ENCODE results near the gene OLFML2A.
A peak's percentile ranks its signal among the peaks of the same experiment; 100 is the strongest.

The OLFML2A gene

DNA sequence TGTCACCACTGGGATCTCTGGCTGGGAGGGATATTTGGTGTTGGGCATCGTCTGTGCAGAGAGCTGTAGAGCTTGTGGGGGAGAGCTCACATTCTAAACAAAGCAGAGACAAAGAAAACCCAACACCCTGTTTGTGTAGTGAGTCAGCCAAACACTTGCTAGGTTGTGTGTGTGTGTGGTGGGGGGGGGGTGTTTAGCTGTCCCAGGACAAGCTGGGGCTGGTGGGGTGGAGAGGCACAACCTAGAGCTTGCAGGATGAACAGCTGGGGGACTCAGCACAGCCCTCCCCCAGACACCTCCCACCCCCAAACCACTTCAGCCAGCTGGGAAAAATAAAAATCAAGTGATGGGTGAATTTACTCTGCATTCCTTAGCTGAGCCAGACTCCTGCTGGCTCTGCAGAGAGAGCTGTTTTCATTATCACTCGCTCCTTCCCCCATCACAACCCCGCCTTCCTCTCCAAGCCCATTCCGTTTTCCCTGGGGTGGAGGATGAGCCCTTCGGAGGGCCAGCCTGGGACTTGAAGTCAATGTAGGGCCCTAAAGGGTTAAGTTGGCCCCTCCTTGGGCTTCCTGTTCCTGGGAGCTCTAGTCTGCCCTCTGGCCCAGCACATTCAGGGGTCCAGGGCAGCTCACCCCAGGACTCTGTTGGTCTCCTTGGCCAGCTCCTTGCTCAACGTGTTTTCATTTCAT, 2.6 kb downstream of the OLFML2A start:
- DNase-seq, result no peak

DNA sequence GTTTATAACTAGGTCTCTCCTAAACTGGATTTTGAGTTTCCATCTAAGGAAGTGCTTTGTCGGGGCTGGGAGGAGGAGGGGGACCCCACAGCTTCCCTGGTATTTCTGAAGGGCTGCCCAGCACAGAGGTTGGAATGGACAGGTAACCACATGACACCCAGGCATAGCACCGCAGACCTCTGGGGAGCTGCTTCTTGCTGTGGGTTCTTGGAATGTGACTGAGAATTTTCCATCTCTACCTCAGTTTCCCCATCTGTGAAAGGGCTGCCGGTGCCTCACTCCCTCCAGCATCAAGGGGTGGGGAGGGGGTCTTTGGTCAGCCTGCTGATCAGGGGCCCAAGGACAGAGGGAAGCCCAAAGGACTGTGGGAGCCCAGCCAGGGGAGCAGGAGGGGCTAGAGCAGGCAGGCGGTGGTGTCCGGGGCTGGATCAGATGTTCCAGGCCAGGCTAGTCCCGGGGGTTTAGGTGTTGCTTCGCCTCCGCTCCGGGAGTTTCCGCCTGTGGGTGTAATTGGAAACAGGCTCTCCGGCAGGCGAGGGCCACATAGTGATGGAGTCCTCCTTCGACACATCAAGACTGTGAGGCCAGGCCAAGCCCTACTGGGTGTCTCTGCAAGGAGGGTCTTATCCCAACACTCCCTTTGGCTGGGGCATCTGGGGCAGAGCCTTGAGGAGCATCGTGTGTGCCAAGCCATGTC, 3.3 kb downstream of the OLFML2A start:
- DNase-seq, result no peak

DNA sequence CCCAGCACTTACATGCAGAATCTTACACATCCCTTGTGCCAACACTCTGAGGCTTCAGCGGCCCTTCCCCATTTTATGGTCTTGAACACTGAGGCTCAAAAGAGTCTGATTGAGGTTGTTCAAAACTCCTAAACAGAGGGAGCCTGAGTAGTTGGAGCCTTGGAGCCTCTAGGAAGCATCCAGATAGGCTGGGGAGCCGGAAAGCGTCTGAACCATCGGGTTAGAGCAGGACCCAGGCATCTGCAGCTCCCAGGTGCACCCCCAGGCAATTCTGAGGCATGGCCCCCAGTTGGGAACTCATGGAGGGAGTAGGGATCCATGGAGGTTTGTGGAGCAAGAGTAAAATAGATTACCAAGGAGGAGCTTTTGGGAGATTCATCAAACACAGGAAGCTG, 3.8 kb downstream of the OLFML2A start:
- no peak for DNase-seq

GRCh38 chr9:124781967-124782660, 5.2 kb downstream of the OLFML2A start:
- no peak for DNase-seq

DNA sequence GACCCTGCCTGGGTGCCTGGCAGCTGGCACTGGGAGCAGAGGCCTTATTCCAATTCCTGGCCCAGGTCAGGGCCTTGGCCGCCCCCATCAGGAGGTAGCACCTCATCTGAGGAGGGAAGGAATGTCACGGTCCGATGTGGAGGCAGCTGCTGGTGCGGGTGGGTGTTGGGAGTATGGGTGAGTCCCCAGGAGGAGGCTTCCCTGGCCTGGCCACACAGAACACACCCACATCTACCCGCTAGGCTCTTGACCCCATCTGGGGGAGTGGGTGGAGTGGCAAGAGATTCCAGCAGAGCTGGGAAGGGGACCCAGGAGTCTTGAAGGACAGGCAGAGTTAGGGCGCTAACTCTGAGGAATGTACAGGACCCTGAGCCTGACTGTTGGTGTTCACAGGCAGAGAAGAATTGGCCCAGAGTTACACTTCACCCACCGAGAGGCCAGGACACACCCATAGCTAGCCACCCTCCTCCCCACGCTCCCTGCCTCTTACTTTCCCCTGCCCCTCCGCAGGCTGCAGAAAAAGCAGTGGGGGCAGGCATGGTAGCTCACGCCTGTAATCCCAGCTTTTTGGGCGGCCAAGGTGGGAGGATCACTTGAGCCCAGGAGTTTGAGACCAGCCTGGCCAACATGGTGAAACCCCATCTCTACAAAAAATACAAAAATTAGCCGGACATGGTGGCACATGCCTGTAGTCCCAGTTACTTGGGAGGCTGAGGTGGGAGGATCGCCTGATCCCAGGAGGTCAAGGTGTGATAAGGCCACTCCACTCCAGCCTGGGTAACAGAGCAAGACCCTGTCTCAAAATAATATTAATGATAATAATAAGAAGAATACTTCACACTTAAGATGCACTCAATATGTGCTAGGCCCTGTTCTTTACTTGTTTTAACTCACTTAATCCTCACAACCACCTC, 6.0 kb downstream of the OLFML2A start:
- DNase-seq, result no peak

DNA sequence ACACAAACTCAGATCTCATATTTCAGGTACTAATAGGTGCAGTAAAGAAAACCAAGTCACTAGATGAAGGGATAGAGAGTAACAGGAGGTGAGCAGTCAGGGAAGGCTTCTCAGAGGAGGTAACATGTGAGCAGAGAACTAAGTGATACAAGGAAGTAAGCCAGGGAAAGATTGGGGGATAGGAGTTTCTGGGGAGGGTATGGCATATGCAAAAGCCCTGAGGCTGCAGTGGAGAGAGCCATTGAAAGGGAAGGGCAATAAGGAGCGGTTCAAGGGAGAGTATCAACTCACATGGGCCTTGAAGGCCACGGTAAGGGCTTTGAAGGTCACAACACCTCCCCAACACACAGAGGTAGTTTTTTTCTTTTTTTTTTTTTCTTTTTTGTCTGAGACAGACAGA, 6.9 kb downstream of the OLFML2A start:
- no peak for DNase-seq

DNA sequence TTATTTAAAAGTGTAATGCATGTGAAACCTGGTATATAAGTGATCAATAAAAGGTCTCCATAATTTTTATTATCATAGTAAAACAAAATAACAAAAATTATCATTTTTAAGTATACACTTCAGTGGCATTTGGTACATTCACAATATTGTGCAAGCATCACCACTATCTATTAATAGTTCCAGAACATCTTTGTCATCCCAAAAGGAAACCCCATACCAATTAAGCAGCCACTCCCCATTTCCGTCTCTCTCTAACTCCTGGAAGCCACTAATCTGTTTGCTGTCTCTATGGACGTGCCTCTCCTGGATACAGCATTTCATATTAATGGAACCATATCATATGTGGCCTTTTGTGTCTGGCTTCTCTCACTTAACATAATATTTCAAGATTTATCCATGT, 7.6 kb downstream of the OLFML2A start:
- DNase-seq, result no peak

- DNase-seq, result no peak
Observed at GRCh38 chr9:124786881-124787573, 10.1 kb downstream of the OLFML2A start.

DNA sequence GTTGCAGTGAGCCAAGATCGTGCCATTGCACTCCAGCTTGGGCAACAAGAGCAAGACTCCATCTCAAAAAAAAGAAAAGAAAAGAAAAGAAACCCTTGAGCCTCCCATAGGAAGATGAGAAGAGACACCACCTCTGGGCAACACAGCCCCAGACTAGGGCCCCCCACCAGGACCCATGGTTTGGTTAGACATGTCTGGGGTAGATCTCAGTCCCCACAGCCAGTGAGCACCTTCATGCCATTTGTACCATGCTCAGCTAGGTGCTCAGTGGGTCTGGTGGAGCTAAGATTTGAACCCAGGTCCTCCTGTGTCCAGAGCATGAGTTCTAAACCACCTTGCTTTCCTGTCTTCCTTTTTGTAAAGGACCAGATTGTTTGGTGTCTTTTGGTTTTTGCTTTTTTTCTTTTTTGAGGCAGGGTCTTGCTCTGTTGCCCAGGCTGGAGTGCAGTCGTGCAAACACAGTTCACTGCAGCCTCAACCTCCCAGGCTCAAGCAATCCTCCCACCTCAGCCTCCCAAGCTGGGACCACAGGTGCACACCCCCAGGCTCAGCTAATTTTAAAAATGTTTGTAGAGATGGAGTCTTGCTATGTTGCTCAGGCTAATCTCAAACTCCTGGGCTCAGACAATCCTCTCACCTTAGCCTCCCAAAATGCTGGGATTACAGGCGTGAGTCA, 11.7 kb downstream of the OLFML2A start:
- no peak for DNase-seq

GRCh38 chr9:124789531-124789930, 12.6 kb downstream of the OLFML2A start:
- no peak for DNase-seq

GRCh38 chr9:124790301-124790700, 13.4 kb downstream of the OLFML2A start:
- DNase-seq, result no peak

DNA sequence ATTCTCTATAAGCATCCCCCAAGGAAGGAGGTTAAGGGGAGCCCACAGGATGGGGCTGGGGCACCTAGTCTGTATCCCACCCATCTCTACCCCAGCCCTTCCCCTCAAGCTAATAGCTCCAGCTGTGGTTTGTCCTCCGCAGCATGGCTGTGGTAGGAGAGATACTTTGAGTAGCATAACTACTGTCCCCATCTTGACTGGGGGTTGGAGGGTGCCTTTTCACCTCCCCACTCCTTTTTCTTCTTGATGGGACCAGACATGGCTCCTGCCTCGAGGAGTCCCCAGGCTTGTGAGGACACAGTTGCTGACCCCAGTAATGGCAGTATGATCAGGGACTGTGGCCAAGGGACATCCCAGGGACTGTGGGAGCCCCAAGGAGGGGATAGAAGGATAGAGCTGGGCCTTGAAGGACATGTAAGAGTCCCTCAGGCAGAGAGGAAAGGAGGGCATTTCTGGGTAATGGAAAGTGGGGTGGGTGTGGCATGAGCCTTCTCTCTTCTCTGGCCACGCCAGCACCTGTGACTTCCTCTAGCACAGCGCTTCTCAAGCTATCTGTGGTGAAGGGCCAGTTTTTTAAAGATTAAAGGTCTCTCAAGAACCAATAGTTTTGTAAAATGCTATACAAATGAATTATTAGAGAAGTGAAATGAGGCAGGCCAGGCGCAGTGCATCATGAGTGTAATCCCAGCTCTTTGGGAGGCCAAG, 14.0 kb downstream of the OLFML2A start:
- no peak for DNase-seq

DNA sequence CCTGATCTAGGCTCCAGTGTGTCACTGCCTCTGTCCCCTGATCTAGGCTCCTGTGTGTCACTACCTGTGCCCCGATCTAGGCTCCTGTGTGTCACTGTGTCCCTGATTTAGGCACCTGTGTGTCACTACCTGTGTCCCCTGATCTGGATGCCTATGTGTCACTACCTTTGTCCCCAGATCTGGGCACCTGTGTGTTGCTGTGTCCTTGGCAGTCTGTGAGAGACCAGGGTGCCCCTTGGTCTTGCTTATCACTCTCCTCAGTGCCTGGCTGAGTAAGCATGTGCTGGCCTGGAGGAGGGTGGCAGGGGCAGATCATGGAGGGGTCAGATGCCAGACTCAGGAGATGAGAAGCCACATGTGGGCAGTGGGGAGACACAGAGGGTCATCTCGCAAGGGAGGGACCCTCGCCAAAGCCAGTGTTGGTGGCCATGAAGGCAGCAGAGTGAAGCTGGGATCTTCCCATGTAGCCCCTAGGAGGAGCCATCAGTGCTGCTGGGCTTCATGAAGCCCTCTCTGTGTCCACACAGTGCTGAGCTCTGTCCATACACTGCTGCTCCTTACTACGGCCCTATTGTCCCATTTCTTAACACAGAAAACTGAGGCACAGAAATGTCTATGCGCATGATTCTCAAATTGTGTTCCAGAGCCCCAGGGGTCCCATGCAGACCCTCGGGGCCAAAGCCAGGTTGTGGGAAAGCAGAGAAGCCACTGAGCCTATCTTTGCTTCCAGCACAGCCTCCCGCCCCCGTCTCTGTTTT, 15.5 kb downstream of the OLFML2A start:
- no peak for DNase-seq

DNA sequence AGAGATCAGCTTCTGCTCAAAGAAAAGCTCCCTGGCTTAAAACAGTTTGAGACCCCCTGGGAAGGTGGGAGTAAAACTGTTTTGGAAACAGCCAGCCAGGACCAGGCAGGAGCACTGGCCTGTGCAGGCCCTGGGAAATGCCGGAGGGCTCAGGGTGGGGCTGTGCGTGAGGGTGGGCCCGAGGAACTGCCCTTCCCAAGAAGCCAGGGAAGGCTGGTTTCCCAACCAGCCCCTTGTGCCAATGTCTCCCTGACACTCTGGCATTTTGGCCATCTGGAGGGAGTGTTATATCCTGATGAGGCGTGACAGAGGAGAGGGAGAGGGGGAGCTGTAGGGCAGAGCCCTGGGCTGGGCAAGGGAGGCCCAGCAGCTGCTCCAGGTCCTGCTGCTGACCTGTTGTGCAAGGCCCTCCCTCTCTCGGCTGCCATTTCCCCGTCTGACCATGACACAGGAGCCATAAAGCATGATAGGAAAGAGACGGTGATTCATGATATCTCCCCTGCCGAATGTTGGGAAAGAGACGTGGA, 16.1 kb downstream of the OLFML2A start:
- DNase-seq, result no peak

- peak; percentile 67 for DNase-seq
Observed at GRCh38 chr9:124794902-124795491, 18.1 kb downstream of the OLFML2A start.

DNA sequence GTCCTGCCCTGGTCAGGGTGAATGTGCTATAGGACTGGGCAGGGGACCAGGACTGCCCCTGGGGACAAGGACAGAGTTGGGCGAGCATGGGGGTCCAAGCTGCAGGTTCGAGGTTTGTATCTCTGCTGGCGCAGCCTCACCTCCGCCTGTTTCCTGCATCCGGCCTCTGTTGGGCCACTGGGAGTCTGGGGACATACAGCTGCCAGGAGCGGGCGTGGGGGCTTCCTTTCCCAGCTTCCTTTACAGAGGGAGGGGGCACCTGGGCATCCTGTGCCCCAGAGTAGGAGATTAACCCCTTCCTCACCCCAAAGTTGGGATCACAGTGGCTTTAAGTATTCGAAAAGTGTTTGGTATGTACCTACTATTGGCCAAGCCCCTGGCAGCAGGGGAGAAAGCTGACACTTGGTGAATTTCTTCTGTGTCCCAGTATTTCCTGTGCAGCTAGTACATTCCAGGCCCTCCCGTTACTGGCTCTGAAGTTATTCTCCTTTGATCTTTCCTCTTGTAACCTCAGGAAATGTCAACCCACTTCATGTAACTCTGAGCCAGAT, 19.0 kb downstream of the OLFML2A start:
- no peak for DNase-seq

- DNase-seq, result no peak
Observed at GRCh38 chr9:124797343-124798103, 20.6 kb downstream of the OLFML2A start.

DNA sequence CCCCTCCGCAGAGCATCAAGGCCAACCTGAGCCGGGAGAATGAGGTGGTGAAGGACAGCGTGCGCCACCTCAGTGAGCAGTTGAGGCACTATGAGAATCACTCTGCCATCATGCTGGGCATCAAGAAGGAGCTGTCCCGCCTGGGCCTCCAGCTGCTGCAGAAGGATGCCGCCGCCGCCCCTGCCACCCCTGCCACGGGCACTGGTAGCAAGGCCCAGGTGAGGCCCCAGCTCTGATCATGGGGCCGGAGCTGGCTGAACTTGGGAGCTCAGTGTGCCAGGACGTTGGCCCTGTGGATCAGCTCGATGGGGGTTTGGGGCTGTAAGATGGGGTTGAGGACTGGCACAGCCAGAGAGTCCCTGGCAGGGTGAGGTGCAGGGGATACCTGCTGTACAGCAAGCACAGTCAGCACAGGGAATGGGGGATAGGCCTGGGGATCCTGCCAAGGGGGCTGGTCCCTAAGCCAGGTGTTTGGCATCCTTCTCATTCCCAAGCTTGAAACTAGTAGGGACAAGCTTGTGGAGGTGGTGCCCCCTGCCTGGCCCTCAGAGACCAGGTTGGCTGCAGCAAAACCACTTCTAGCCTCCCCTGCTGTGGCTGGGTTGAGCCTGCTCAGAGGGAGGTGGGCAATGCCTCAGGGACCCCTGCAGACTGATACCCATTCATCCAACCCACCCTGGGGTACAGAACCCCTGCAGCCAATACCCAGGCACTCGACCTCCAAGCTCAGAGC, 22.5 kb downstream of the OLFML2A start:
- no peak for DNase-seq
